Activated T-helper 17 cell treated with anti-CD3 and anti-CD28 coated beads, Interleukin-2, amount 50 U/mL, for 72 hours (primary cell): ENCODE data around the gene SP100. TPM values are rescaled to one million over a fixed set of nuclear protein-coding genes. Genes with fewer than 3 reads are reported as not detected.
"Not testable (repeated sequence)": the region's sequence is repeated elsewhere in the genome, so short reads cannot be mapped to it uniquely, and the experiment has no call there.

ENCODE experiments used
- ATAC-seq: fragments of 150-1000 bp; cut with Tn5 transposase; replicated peaks from 2 replicates; pipeline ENCODE4 v1.10.0; 2021; ENCODE audit warnings: mild to moderate bottlenecking, moderate library complexity
- H3K27ac Mint-ChIP-seq: one replicate; pipeline ENCODE4 v1.8.0; 2022; ENCODE audit warnings: mixed read lengths
- H3K27me3 Mint-ChIP-seq: one replicate; pipeline ENCODE4 v1.8.0; 2022; ENCODE audit warnings: mixed read lengths
- H3K36me3 Mint-ChIP-seq: one replicate; pipeline ENCODE4 v1.8.0; 2022; ENCODE audit warnings: low read depth, mild to moderate bottlenecking, mixed read lengths
- H3K4me1 Mint-ChIP-seq: one replicate; pipeline ENCODE4 v1.8.0; 2022; ENCODE audit warnings: mixed read lengths
- H3K4me3 Mint-ChIP-seq: one replicate; pipeline ENCODE4 v1.8.0; 2022; ENCODE audit warnings: mild to moderate bottlenecking, mixed read lengths
- H3K9me3 Mint-ChIP-seq: one replicate; pipeline ENCODE4 v1.8.0; 2022; ENCODE audit warnings: mixed read lengths
- total RNA-seq, 2 donors: library from RNA; stranded (reverse); gene quantifications; one replicate each; pipeline ENCODE4 v1.2.3, GENCODE V29; 2022

SP100 gene
- 100 to 1,000 TPM; 131 to 175 TPM for total RNA-seq

DNA sequence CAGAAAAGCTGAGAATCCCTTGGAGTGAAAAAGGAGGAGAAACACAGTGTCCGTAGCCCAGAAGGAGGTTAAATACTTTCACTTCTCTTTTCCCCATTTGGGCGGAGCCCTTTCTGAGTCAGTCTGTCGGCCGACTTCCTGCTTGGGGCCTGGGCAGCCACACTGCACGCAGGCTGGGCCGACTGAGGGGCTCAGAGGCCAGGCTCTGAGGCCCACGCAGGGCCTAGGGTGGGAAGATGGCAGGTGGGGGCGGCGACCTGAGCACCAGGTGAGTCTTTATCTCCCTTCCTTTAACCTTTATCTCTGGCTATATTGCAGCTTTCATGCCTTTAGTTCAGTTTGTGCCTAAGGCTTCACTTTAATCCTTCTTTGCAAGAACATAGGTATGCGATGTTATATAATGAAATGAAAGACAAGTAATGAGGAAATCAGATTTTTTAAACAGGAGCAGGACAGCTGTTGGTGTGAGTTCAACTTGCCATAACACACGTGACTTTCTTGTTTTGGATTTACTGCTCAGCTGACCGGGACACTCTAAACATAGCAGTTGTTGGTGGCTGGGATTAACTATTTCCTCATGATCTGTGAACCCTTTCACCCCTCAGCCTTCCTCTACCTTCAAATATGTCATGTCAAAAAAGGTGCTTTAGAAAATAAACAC, at the start of gene SP100:
TSS of gene SP100 (plus strand) at position 141 of the 661 bp plus-strand sequence. CDS start at position 237, 96 bp downstream.
- no peaks in the 10 kb centered on the region for H3K9me3 Mint-ChIP-seq
- no peaks in the 10 kb centered on the region for H3K27me3 Mint-ChIP-seq
- H3K4me1 Mint-ChIP-seq, result peaks cover 41% of the 10 kb centered on the region
- peak within 1 kb of the TSS; percentile 100 for H3K4me3 Mint-ChIP-seq
- peak within 1 kb of the TSS; percentile 96 for H3K27ac Mint-ChIP-seq
- peak; percentile 85 for ATAC-seq
- peaks cover 41% of the 10 kb centered on the region for H3K36me3 Mint-ChIP-seq

DNA sequence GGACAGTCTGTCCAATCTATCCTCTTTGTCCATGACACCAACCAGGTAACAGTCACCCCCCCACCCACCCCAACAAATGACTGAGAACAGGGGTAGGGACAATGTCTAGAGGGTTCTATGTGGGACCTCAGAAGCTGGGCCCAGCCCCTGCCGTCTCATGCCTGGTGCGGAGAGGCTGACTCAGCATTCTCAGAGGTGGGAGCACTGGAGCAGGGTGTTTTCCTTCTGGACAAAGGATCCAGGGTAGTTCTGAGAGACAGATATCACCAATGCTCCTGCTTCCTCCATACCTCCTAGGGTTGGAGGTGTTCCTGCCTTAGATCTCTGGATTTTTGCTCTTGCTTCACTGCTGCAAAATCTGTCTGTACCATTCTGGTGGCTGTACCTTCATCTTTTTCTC, 33.9 kb upstream of the SP100 start:
- Mint-ChIP-seq H3K9me3 (no peaks in the 10 kb centered on the region), H3K4me1 (peaks cover 9% of the 10 kb centered on the region), H3K4me3 (no peak overlapping the region), H3K27me3 (no peaks in the 10 kb centered on the region), H3K27ac (peak overlapping the region; percentile 44), H3K36me3 (peaks cover 87% of the 10 kb centered on the region)
- ATAC-seq, result no peak

DNA sequence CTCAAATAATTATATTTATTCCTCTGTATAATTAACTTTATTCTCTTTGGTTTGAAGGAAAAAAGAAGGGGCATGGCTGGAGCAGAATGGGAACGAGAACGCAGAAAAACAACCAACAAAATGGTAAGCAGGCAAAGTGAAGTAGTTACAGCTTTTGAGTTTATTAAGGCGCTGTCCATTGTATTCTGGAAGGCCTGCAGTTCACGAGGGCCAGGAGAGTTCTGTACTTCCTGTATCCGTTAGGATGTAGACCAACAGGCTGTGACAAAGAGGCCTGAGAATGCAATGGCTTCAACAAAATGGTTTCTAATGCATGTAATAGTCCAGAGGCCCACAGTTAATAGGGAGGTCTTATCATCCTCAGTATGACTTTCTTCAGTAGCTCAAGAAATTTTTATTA, 32.5 kb upstream of the SP100 start:
- H3K4me1 Mint-ChIP-seq, result peaks cover 4% of the 10 kb centered on the region
- H3K9me3 Mint-ChIP-seq, result no peaks in the 10 kb centered on the region
- no peak overlapping the region for H3K4me3 Mint-ChIP-seq
- no peak for ATAC-seq
- H3K36me3 Mint-ChIP-seq, result peaks cover 87% of the 10 kb centered on the region
- H3K27me3 Mint-ChIP-seq, result no peaks in the 10 kb centered on the region
- H3K27ac Mint-ChIP-seq, result no peak overlapping the region

DNA sequence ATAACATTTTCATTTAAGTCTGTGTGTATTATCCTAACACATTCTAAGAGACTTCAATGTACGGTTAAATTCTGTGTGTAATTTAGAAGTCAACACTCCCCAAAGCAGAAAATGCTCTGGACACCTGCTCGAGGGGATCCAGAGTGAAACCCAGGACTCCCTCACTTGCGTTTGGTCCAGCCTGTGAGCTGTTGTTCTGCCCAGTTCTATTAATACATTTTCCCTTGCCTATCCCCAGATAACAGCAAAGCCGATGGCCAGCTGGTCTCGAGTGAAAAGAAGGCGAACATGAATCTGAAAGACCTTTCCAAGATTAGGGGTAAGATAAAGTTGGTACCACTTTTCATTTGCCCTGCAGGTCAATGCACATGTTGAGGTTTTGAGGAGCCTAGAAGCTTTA, 31.0 kb upstream of the SP100 start:
- H3K27ac Mint-ChIP-seq, result no peak overlapping the region
- ATAC-seq, result no peak
- no peak overlapping the region for H3K4me3 Mint-ChIP-seq
- H3K36me3 Mint-ChIP-seq, result peaks cover 87% of the 10 kb centered on the region
- H3K27me3 Mint-ChIP-seq, result no peaks in the 10 kb centered on the region
- peaks cover 4% of the 10 kb centered on the region for H3K4me1 Mint-ChIP-seq
- no peaks in the 10 kb centered on the region for H3K9me3 Mint-ChIP-seq

DNA sequence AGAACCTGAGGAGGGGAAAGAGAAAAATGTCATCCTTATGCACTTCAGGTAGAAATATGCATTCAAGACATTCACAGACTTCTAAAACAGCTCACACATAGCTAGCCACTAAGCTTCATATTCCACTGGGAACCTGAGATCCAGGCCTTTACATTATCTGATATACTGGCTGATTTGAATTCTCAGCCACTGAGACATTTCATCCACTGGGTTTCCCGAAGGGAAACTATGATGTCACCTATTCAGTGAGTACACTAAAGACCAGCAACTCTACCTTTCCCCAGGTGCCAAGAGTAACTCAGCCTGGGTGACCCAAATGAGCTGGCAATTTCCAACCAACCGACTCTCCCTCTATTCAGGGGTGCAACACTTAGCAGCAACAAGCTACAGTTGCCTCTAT, 21.7 kb upstream of the SP100 start:
- Mint-ChIP-seq H3K4me3 (no peak overlapping the region), H3K27ac (no peak overlapping the region), H3K4me1 (no peaks in the 10 kb centered on the region), H3K9me3 (no peaks in the 10 kb centered on the region), H3K27me3 (no peaks in the 10 kb centered on the region), H3K36me3 (peaks cover 100% of the 10 kb centered on the region)
- ATAC-seq, result no peak

DNA sequence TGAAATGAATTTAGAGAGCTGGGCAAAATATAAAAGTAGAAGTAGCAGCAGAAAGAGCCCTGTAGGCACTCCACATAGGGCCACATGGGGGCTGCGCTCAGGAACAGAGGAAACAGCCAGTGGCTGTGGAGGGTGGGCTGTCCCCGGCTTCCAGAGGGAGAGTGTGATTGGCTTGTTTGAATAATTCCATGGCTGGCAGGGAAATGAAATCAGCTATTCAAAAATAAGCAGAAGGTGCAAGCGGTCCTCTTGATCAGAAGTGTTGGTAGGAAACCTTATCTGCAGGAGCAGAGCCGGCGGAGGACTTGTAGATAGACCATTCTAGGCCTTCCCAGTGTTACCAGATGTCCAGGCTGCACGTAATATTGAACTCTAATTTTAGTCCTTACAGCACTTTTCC, 17.3 kb upstream of the SP100 start:
- Mint-ChIP-seq H3K36me3 (peaks cover 92% of the 10 kb centered on the region), H3K27ac (peak overlapping the region; percentile 5)
- H3K4me1 Mint-ChIP-seq, H3K27me3 Mint-ChIP-seq, H3K9me3 Mint-ChIP-seq, ATAC-seq, H3K4me3 Mint-ChIP-seq: not testable (repeated sequence)

DNA sequence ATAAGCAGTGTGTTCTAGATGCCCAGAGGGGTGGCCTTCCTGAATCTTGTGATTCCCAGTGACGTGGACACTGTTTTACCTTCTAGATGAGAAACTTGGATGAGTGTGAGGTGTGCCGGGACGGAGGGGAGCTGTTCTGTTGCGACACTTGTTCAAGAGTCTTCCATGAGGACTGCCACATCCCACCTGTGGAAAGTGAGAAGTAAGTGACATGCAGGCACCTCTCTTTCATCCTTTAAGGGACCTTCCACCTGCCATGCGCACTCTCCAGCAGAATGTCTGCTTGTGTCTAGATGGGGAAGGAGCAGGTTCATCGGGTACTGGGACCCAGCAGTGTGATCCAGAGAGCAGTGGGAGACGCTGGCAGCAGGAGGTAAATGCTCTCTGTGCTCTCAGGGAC, 16.0 kb upstream of the SP100 start:
- Mint-ChIP-seq H3K4me3 (no peak overlapping the region), H3K4me1 (no peaks in the 10 kb centered on the region), H3K36me3 (peaks cover 92% of the 10 kb centered on the region), H3K9me3 (no peaks in the 10 kb centered on the region), H3K27ac (peak overlapping the region; percentile 10), H3K27me3 (no peaks in the 10 kb centered on the region)
- no peak for ATAC-seq

DNA sequence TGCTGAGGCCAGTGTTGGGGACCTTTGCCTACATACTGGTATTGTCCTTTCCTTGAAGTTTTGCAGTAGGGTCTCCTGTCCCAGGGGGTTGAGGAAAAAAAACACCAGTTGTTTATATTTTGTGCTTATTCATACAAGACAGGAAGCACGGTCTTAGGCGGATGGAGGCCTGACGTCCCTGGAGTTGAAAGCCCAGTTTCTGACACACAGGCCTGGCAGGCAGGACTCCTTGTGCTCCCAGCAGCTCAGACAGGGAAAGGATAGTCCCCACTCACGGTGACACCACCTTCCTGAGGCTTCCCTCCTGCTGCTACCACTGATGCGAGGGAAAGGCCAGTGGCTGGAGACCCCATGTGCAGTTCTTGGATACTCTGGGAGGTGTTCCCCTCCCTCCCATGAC, 15.5 kb upstream of the SP100 start:
- H3K27ac Mint-ChIP-seq, result peak overlapping the region; percentile 10
- H3K9me3 Mint-ChIP-seq, result no peaks in the 10 kb centered on the region
- H3K4me3 Mint-ChIP-seq, result no peak overlapping the region
- no peak for ATAC-seq
- no peaks in the 10 kb centered on the region for H3K27me3 Mint-ChIP-seq
- peaks cover 90% of the 10 kb centered on the region for H3K36me3 Mint-ChIP-seq
- H3K4me1 Mint-ChIP-seq, result no peaks in the 10 kb centered on the region

DNA sequence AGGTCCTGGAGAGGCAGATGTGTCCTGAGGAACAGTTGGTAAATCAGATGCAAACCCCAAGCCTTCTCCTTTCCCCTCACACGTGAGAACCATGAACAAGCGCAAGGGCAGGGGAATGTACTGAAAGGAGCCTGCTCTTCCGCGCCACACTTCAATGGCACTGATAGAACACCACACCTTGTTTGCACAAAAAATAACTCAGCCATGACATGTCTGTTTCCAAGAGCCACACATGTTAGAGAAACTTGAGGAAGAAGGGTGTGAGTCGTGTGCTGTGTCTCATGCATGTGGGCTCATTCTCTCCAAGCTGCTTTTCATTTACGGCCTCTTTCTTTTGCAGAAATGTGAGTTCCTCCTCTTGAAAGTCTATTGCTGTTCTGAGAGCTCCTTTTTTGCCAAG, 15.0 kb upstream of the SP100 start:
- not testable (repeated sequence) for H3K4me1 Mint-ChIP-seq, H3K9me3 Mint-ChIP-seq, H3K27me3 Mint-ChIP-seq, H3K27ac Mint-ChIP-seq, H3K4me3 Mint-ChIP-seq, ATAC-seq
- peaks cover 84% of the 10 kb centered on the region for H3K36me3 Mint-ChIP-seq

DNA sequence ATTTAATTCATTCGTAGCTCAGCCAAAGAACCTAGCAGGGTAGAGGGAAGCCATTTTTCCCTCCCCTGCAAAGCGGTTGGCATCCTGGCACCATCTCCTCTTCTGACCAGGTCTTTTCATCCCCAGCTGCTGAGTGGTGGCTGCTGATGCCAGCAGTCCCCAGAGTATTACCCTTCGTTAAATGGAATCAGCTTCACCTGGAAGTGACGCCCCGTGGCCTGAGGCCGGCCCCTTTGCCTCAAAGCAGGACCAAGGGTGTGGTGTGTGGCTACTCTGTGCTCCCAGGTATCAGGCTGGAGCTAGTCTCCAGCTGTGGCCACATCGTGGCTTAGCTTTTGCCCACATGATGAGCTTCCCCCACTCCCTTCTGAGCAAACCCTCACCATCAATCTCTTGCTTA, 12.3 kb upstream of the SP100 start:
- Mint-ChIP-seq H3K27ac (peak overlapping the region; percentile 22), H3K27me3 (no peaks in the 10 kb centered on the region), H3K36me3 (peaks cover 57% of the 10 kb centered on the region), H3K4me1 (no peaks in the 10 kb centered on the region), H3K9me3 (no peaks in the 10 kb centered on the region), H3K4me3 (no peak overlapping the region)
- no peak for ATAC-seq

DNA sequence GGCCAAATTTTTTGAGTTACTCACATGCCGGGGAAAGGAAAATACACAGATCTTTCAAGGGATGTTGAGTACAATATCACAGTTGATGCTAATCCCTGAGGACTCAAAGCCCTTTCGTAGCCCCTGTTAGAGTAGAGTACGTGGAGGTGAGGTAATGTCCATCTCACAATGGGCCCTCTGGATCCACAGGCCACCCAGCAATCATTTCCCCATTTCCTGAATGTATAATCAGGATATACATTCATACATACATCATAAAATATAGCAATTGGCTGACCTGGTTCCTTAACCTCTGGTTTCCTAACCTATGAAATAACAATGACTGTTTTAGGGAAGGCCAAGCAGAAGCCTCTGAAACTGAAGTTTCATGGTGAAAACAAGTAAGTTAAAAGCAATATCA, 10.2 kb upstream of the SP100 start:
- no peaks in the 10 kb centered on the region for H3K4me1 Mint-ChIP-seq
- H3K4me3 Mint-ChIP-seq, result no peak overlapping the region
- peaks cover 38% of the 10 kb centered on the region for H3K36me3 Mint-ChIP-seq
- ATAC-seq, result no peak
- no peak overlapping the region for H3K27ac Mint-ChIP-seq
- no peaks in the 10 kb centered on the region for H3K9me3 Mint-ChIP-seq
- H3K27me3 Mint-ChIP-seq, result no peaks in the 10 kb centered on the region

DNA sequence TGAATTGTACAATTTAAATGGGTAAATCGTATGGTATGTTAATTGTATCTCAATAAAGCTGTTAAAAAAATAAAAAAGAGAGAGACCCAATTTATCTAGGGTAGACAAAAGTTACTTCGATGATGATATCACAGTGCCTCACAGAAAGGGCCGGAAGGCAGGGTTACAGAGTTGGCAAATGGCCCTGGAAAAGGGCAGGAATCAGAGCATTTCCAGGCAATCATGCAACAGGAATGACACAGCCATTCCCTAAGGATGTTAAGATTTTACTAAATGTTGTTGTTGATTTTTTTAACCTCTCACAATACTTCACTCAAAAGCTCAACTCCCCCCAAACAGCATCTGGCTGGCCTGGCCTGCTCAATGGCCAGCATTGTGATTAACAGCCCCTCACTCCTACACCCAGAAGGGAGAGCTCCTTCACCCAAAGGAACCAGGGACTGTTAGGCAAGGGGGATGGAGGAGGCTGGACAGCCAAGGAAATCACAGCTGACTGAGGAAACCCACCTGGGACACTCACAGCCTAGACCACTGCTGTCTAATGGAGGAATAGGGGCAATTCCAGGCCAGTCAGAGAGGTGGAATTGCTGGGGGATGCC, 7.7 kb upstream of the SP100 start:
- ATAC-seq, result no peak
- H3K27ac Mint-ChIP-seq, result no peak overlapping the region
- H3K4me1 Mint-ChIP-seq, result peaks cover 5% of the 10 kb centered on the region
- no peaks in the 10 kb centered on the region for H3K27me3 Mint-ChIP-seq
- H3K36me3 Mint-ChIP-seq, result peaks cover 19% of the 10 kb centered on the region
- H3K4me3 Mint-ChIP-seq, result no peak overlapping the region
- H3K9me3 Mint-ChIP-seq, result no peaks in the 10 kb centered on the region

DNA sequence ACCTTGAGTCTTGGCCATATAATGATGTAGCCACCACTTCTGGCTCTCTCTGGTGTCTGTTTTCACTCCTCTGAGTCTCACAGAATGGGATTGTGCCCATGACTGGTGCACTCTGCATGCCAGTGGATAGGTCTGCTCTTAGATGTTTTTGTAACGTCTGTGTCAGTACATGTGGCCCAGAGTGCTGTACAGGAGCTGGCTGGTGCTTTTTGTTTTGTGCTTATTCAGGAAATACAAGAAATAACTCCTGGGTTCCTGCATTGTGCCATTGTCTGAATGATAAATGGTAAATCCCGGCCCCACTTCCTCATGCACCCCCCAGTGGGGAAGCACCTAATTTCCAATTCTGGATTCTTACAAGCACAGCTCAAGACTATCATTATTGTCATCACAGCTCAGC, 6.7 kb upstream of the SP100 start:
- not testable (repeated sequence) for H3K27ac Mint-ChIP-seq, H3K9me3 Mint-ChIP-seq, H3K36me3 Mint-ChIP-seq, H3K27me3 Mint-ChIP-seq, ATAC-seq, H3K4me3 Mint-ChIP-seq
- H3K4me1 Mint-ChIP-seq, result peaks cover 11% of the 10 kb centered on the region

DNA sequence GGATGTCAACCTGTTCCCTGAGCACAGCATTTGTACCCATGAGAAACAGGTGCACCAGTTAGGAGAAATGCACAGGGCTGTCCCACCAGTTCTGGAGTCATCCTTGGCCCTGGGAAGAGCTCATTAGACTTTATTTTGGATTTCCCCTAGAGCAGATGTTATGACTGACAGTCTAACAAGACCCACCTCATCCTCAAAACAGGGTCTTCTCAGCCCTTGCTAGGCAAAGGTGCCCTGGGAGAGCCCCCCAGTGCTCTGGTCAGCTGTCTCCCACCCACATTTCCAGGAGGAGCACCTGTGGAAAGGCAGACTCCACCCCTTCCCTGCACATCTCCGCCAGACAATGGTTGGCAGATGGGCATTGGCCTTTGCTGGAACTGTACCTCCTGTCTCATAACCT, 5.7 kb upstream of the SP100 start:
- ATAC-seq, result no peak
- no peaks in the 10 kb centered on the region for H3K9me3 Mint-ChIP-seq
- no peak overlapping the region for H3K27ac Mint-ChIP-seq
- H3K27me3 Mint-ChIP-seq, result no peaks in the 10 kb centered on the region
- peaks cover 13% of the 10 kb centered on the region for H3K4me1 Mint-ChIP-seq
- peaks cover under 1% of the 10 kb centered on the region for H3K36me3 Mint-ChIP-seq
- peak overlapping the region; percentile 100 for H3K4me3 Mint-ChIP-seq

DNA sequence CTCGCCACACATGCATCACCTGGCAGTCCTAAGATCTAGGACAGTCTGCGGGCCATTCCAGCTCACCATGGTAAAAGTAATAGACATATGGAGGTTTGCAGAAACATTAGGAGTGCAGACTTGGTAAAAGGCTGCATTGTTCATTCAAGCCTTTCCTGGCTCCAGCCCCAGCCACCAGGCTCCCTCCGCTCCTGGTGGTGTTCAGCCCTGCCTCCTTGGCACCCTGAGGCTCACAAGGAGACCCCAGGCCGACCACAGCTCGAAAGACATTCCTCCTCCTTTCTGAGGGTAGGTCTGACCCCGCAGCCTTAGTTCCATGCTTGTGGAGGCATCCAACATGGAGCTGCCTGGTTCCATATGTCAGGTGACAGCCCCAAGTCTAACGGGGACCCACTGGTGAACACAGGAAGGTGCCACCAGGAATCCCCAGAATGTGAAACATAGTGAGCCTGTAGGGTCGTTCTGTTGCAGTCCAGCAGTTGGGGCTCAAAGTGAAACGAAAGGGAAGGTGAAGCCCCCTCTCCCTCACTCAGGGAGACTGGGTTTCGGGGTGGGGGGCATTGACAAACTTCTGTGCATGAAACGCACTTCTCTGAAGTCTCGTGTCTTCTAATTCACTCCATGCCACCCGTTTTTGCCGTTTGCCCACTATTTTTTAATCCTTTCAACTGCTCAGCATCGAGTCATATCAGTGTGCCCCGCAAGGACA, 5.0 kb upstream of the SP100 start:
- Mint-ChIP-seq H3K27me3 (no peaks in the 10 kb centered on the region), H3K4me1 (peaks cover 13% of the 10 kb centered on the region), H3K9me3 (no peaks in the 10 kb centered on the region), H3K4me3 (peak overlapping the region; percentile 100), H3K36me3 (no peaks in the 10 kb centered on the region), H3K27ac (peak overlapping the region; percentile 98)
- ATAC-seq, result no peak
